ENCODE measurements around the gene AADACL2. TPM values are rescaled to one million over a fixed set of nuclear protein-coding genes. Genes with fewer than 3 reads are reported as not detected.

AADACL2 gene
- total and polyA plus RNA-seq, 2 experiments from 2014 or later, result not detected

GRCh38 chr3:151688571-151688970 lies 45.2 kb upstream of the AADACL2 start:
- H3K27ac ChIP-seq, result no peak overlapping the region
- H3K4me2 ChIP-seq (ENCODE audit: unreplicated experiment), result no peak overlapping the region
- no peaks in the 10 kb centered on the region for H3K9me2 ChIP-seq (ENCODE audit: insufficient read depth)
- no peaks in the 10 kb centered on the region for H4K20me1 ChIP-seq (ENCODE audit: insufficient read depth)
- no peak overlapping the region for H2AFZ ChIP-seq
- in situ Hi-C loops (cut with MboI), result no loop called here
- H3F3A ChIP-seq (ENCODE audit: insufficient read depth), result no peaks in the 10 kb centered on the region
- no peaks in the 10 kb centered on the region for H3K4me1 ChIP-seq (ENCODE audit: insufficient read depth)
- WGBS, 2 experiments (ENCODE audit: low coverage in 1 of 2, low lambda C conversion rate in 2 of 2, missing lambda C conversion rate in 2 of 2), result 0 to 4% methylated on average over 1 of the region's 1 CpG
- DNase-seq, result no peak
- no peaks in the 10 kb centered on the region for H3K36me3 ChIP-seq (ENCODE audit: low read depth)
- no peaks in the 10 kb centered on the region for H3K27me3 ChIP-seq (replicated peaks; ENCODE audit: insufficient read depth)
- H3K4me3 ChIP-seq, result no peak overlapping the region
- H3K9me3 ChIP-seq (ENCODE audit: low read depth), result no peaks in the 10 kb centered on the region
- no peaks in the 10 kb centered on the region for H3K79me2 ChIP-seq (ENCODE audit: insufficient read depth)
- no peak for TF ChIP-seq EZH2 (IDR thresholded peaks at IDR 0.05; ENCODE audit: insufficient read depth, poor library complexity, severe bottlenecking)
- no peak for TF ChIP-seq EZH2phosphoT487 (IDR thresholded peaks at IDR 0.05; ENCODE audit: insufficient read depth, low read depth)
- H3K9ac ChIP-seq, result no peak overlapping the region

DNA sequence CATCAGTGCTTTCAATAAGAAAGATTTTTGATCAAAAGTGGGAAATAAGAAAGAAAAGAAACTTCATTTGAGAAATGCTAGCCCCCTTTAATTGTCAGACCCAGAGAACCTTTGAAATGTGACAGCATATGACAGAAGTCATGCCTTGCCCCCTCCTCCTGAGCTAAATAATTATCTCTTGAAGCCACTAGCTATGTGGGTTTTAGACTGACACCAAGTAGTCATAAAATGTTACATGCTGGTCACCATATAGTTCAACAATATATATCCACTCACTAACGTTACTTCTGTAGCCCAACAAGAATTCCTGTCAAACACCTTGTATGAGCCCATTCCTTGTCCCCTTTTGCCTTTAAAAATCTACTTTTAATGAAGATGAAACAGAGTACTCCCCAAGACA lies 43.1 kb upstream of the AADACL2 start:
- Histone ChIP-seq H3K79me2 (ENCODE audit: insufficient read depth) (no peaks in the 10 kb centered on the region), H3F3A (ENCODE audit: insufficient read depth) (no peaks in the 10 kb centered on the region), H3K4me1 (ENCODE audit: insufficient read depth) (no peaks in the 10 kb centered on the region), H3K4me3 (no peak overlapping the region), H3K9ac (no peak overlapping the region), H4K20me1 (ENCODE audit: insufficient read depth) (no peaks in the 10 kb centered on the region), H3K9me2 (ENCODE audit: insufficient read depth) (no peaks in the 10 kb centered on the region), H2AFZ (no peak overlapping the region), H3K9me3 (ENCODE audit: low read depth) (no peaks in the 10 kb centered on the region), H3K27ac (no peak overlapping the region), H3K27me3 (replicated peaks; ENCODE audit: insufficient read depth) (no peaks in the 10 kb centered on the region), H3K36me3 (ENCODE audit: low read depth) (no peaks in the 10 kb centered on the region), H3K4me2 (ENCODE audit: unreplicated experiment) (no peak overlapping the region)
- DNase-seq, result no peak
- WGBS, 2 experiments (ENCODE audit: low coverage in 1 of 2, low lambda C conversion rate in 2 of 2, missing lambda C conversion rate in 2 of 2), result 62 to 70% methylated on average over 1 of the region's 1 CpG
- TF ChIP-seq EZH2phosphoT487 (IDR thresholded peaks at IDR 0.05; ENCODE audit: insufficient read depth, low read depth) (no peak), EZH2 (IDR thresholded peaks at IDR 0.05; ENCODE audit: insufficient read depth, poor library complexity, severe bottlenecking) (no peak)
- in situ Hi-C loops (cut with MboI), result no loop called here

DNA sequence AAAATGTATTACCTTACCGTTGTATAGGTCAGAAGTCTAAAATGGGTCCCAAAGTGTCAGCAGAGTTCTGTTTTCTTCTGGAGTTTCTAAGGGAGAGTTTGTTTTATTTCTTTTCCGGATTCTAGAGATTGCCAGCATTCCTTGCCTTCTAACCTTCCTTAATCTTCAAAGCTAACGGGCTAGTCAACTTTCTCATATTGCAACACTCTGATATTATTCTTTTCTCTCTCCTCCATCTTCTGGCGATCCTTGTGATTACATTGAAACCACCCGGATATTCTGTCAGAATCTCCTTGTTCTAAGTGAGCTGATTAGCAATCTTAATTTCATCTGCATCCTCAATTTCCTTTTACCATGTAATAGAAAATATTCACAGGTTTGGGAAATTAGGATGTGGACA lies 36.2 kb upstream of the AADACL2 start:
- H2AFZ ChIP-seq, result no peak overlapping the region

GRCh38 chr3:151707216-151707615 lies 26.5 kb upstream of the AADACL2 start:
- no peak overlapping the region for H3K4me3 ChIP-seq
- no peak overlapping the region for H3K4me2 ChIP-seq (ENCODE audit: unreplicated experiment)
- H3K9me3 ChIP-seq (ENCODE audit: low read depth), result no peaks in the 10 kb centered on the region
- no peak for TF ChIP-seq EZH2phosphoT487 (IDR thresholded peaks at IDR 0.05; ENCODE audit: insufficient read depth, low read depth)
- TF ChIP-seq EZH2 (IDR thresholded peaks at IDR 0.05; ENCODE audit: insufficient read depth, poor library complexity, severe bottlenecking), result no peak
- in situ Hi-C loops (cut with MboI), result no loop called here
- H3K27me3 ChIP-seq (replicated peaks; ENCODE audit: insufficient read depth), result no peaks in the 10 kb centered on the region
- no peak overlapping the region for H3K9ac ChIP-seq
- no peaks in the 10 kb centered on the region for H4K20me1 ChIP-seq (ENCODE audit: insufficient read depth)
- H3K27ac ChIP-seq, result no peak overlapping the region
- no peak overlapping the region for H2AFZ ChIP-seq
- DNase-seq, result peak; percentile 29
- H3K4me1 ChIP-seq (ENCODE audit: insufficient read depth), result 0 out of 2 replicates have a peak, but pooled peaks cover 6% of the 10 kb centered on the region
- H3K9me2 ChIP-seq (ENCODE audit: insufficient read depth), result no peaks in the 10 kb centered on the region
- H3F3A ChIP-seq (ENCODE audit: insufficient read depth), result no peaks in the 10 kb centered on the region
- no peaks in the 10 kb centered on the region for H3K36me3 ChIP-seq (ENCODE audit: low read depth)
- H3K79me2 ChIP-seq (ENCODE audit: insufficient read depth), result no peaks in the 10 kb centered on the region

More for the DNA sequence above, 36.2 kb upstream of the AADACL2 start:
- no peaks in the 10 kb centered on the region for H3F3A ChIP-seq (ENCODE audit: insufficient read depth)
- no peaks in the 10 kb centered on the region for H3K9me3 ChIP-seq (ENCODE audit: low read depth)
- H4K20me1 ChIP-seq (ENCODE audit: insufficient read depth), result no peaks in the 10 kb centered on the region
- H3K9ac ChIP-seq, result no peak overlapping the region
- no peak overlapping the region for H3K27ac ChIP-seq
- TF ChIP-seq EZH2phosphoT487 (IDR thresholded peaks at IDR 0.05; ENCODE audit: insufficient read depth, low read depth), result no peak
- TF ChIP-seq EZH2 (IDR thresholded peaks at IDR 0.05; ENCODE audit: insufficient read depth, poor library complexity, severe bottlenecking), result no peak
- no peaks in the 10 kb centered on the region for H3K9me2 ChIP-seq (ENCODE audit: insufficient read depth)
- in situ Hi-C loops (cut with MboI), result no loop called here
- H3K36me3 ChIP-seq (ENCODE audit: low read depth), result no peaks in the 10 kb centered on the region
- H3K4me1 ChIP-seq (ENCODE audit: insufficient read depth), result no peaks in the 10 kb centered on the region
- no peak overlapping the region for H3K4me2 ChIP-seq (ENCODE audit: unreplicated experiment)
- 78 to 79% methylated on average over 5 of the region's 5 CpGs for WGBS, 2 experiments (ENCODE audit: low coverage in 1 of 2, low lambda C conversion rate in 2 of 2, missing lambda C conversion rate in 2 of 2)
- H3K27me3 ChIP-seq (replicated peaks; ENCODE audit: insufficient read depth), result no peaks in the 10 kb centered on the region
- no peak overlapping the region for H3K4me3 ChIP-seq
- no peaks in the 10 kb centered on the region for H3K79me2 ChIP-seq (ENCODE audit: insufficient read depth)
- DNase-seq, result no peak

DNA sequence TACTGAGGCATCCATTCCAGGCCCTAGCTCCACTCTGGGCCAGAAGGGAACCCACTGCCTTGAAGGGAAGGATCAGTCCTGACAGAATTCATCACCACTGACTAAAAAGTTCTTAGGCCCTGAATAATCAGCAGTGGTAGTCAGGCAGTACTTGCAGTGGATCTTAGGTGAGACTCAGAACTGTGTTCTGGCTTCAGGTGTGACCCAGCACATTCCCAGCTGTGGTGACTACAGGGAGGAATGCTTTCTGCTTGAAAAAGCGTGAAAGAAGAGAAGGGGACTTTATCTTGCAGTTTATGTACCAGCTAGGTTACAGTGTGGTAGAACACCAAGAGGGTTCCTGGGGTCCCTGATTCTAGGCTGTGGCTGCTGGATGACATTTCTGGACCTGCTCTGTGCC lies 24.9 kb upstream of the AADACL2 start:
- Histone ChIP-seq H2AFZ (no peak overlapping the region), H3K9me2 (ENCODE audit: insufficient read depth) (no peaks in the 10 kb centered on the region), H3K79me2 (ENCODE audit: insufficient read depth) (no peaks in the 10 kb centered on the region), H3K4me1 (ENCODE audit: insufficient read depth) (0 out of 2 replicates have a peak, but pooled peaks cover 6% of the 10 kb centered on the region), H3K9ac (no peak overlapping the region), H3K4me2 (ENCODE audit: unreplicated experiment) (no peak overlapping the region), H4K20me1 (ENCODE audit: insufficient read depth) (no peaks in the 10 kb centered on the region), H3F3A (ENCODE audit: insufficient read depth) (no peaks in the 10 kb centered on the region), H3K36me3 (ENCODE audit: low read depth) (no peaks in the 10 kb centered on the region), H3K27ac (no peak overlapping the region), H3K27me3 (replicated peaks; ENCODE audit: insufficient read depth) (no peaks in the 10 kb centered on the region), H3K4me3 (no peak overlapping the region), H3K9me3 (ENCODE audit: low read depth) (no peaks in the 10 kb centered on the region)
- DNase-seq, result no peak
- in situ Hi-C loops (cut with MboI), result no loop called here
- TF ChIP-seq EZH2 (IDR thresholded peaks at IDR 0.05; ENCODE audit: insufficient read depth, poor library complexity, severe bottlenecking), result no peak
- TF ChIP-seq EZH2phosphoT487 (IDR thresholded peaks at IDR 0.05; ENCODE audit: insufficient read depth, low read depth), result no peak
- 86 to 96% methylated on average over 1 of the region's 1 CpG for WGBS, 2 experiments (ENCODE audit: low coverage in 1 of 2, low lambda C conversion rate in 2 of 2, missing lambda C conversion rate in 2 of 2)
